OCI-LY3 (cell line): ENCODE measurements around the gene PORCN.

Experiments
- EZH2phosphoT487 ChIP-seq: fragments of 200-600 bp; shearing (Covaris generic); IDR thresholded peaks from 2 replicates; pipeline ENCODE4 v1.6.1; 2018; ENCODE audit warnings: antibody characterized with exemption, mixed run types, low read depth
- TF ChIP-seq, protein P1 (sequence below): fragments of 200-600, 300-600 bp; sonication (generic); IDR thresholded peaks from 2 replicates; pipeline ENCODE4 v1.5.1; 2014; ENCODE audit warnings: antibody characterized with exemption, low read length, low read depth

DNA sequence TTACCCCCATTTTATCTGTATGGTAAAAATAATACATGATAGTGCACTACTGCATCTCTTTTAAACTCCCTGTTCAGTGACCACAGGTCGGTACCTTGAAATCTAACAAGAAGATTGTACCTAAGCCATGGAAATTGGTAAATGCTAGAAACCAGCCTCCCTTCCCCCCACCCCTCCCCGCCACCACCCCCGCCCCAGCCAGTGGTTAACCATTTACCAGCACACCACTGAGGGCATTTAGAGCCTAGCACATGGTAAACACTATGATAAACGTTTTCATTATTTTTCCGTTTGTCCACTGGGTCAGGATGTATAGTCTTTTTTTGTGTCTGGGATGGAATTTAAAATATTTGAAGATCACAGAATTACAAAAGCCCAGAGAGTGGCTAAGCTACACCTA, 33.5 kb upstream of the PORCN start:
- TF ChIP-seq, protein P1, sequence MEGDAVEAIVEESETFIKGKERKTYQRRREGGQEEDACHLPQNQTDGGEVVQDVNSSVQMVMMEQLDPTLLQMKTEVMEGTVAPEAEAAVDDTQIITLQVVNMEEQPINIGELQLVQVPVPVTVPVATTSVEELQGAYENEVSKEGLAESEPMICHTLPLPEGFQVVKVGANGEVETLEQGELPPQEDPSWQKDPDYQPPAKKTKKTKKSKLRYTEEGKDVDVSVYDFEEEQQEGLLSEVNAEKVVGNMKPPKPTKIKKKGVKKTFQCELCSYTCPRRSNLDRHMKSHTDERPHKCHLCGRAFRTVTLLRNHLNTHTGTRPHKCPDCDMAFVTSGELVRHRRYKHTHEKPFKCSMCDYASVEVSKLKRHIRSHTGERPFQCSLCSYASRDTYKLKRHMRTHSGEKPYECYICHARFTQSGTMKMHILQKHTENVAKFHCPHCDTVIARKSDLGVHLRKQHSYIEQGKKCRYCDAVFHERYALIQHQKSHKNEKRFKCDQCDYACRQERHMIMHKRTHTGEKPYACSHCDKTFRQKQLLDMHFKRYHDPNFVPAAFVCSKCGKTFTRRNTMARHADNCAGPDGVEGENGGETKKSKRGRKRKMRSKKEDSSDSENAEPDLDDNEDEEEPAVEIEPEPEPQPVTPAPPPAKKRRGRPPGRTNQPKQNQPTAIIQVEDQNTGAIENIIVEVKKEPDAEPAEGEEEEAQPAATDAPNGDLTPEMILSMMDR, result no peak
- no peak for TF ChIP-seq EZH2phosphoT487
